Activated naive CD8-positive, alpha-beta T cell treated with anti-CD3 and anti-CD28 coated beads for 36 hours (primary cell): ENCODE measurements around the gene BCDIN3D. TPM values are rescaled to one million over a fixed set of nuclear protein-coding genes. Genes with fewer than 3 reads are reported as not detected.
"Not testable (repeated sequence)": the region's sequence is repeated elsewhere in the genome, so short reads cannot be mapped to it uniquely, and the experiment has no call there.

Experiments
- DNase-seq: peaks from one replicate; pipeline ENCODE4 v3.0.0; 2021
- H3K27ac Mint-ChIP-seq: one replicate; pipeline ENCODE4 v1.8.0; 2022; ENCODE audit warnings: mild to moderate bottlenecking, moderate library complexity, mixed read lengths
- H3K27me3 Mint-ChIP-seq: one replicate; pipeline ENCODE4 v1.8.0; 2022; ENCODE audit warnings: mild to moderate bottlenecking, mixed read lengths
- H3K36me3 Mint-ChIP-seq: one replicate; pipeline ENCODE4 v1.8.0; 2021; ENCODE audit warnings: mild to moderate bottlenecking, mixed read lengths
- H3K4me1 Mint-ChIP-seq: one replicate; pipeline ENCODE4 v1.8.0; 2021; ENCODE audit warnings: mixed read lengths
- H3K4me3 Mint-ChIP-seq: one replicate; pipeline ENCODE4 v1.8.0; 2022; ENCODE audit warnings: mild to moderate bottlenecking, moderate library complexity, mixed read lengths
- H3K9me3 Mint-ChIP-seq: one replicate; pipeline ENCODE4 v1.8.0; 2022; ENCODE audit warnings: mixed read lengths
- total RNA-seq, 2 experiments: library from RNA; stranded (reverse); gene quantifications; one replicate each; pipeline ENCODE4 v1.2.3, GENCODE V29; 2021

BCDIN3D gene
- total RNA-seq, 2 experiments from 2014 or later: 4.1 to 4.3 TPM

GRCh38 chr12:49881415-49882247 is 38.7 kb upstream of the BCDIN3D start:
- H3K36me3 Mint-ChIP-seq: no peaks in the 10 kb centered on the region
- DNase-seq: no peak
- H3K9me3 Mint-ChIP-seq: peaks cover 11% of the 10 kb centered on the region
- H3K27ac Mint-ChIP-seq: no peak overlapping the region
- H3K27me3 Mint-ChIP-seq: peaks cover 5% of the 10 kb centered on the region
- no peak overlapping the region for H3K4me3 Mint-ChIP-seq
- H3K4me1 Mint-ChIP-seq: no peaks in the 10 kb centered on the region

- no peaks in the 10 kb centered on the region for H3K4me1 Mint-ChIP-seq
- peaks cover 5% of the 10 kb centered on the region for H3K27me3 Mint-ChIP-seq
- H3K4me3 Mint-ChIP-seq: no peak overlapping the region
- no peak overlapping the region for H3K27ac Mint-ChIP-seq
- H3K9me3 Mint-ChIP-seq: peaks cover 11% of the 10 kb centered on the region
- no peaks in the 10 kb centered on the region for H3K36me3 Mint-ChIP-seq
- no peak for DNase-seq
These were observed 38.0 kb upstream of the BCDIN3D start for GRCh38 chr12:49880756-49881414.

- H3K9me3 Mint-ChIP-seq: peaks cover 11% of the 10 kb centered on the region
- not testable (repeated sequence) for H3K27me3 Mint-ChIP-seq, H3K4me3 Mint-ChIP-seq, H3K36me3 Mint-ChIP-seq, H3K4me1 Mint-ChIP-seq, DNase-seq, H3K27ac Mint-ChIP-seq
These were observed 36.2 kb upstream of the BCDIN3D start for GRCh38 chr12:49879065-49879464.

GRCh38 chr12:49878021-49878420 is 35.1 kb upstream of the BCDIN3D start:
- Mint-ChIP-seq H3K4me3 (no peak overlapping the region), H3K27me3 (no peaks in the 10 kb centered on the region), H3K27ac (no peak overlapping the region), H3K9me3 (peaks cover 11% of the 10 kb centered on the region), H3K4me1 (no peaks in the 10 kb centered on the region), H3K36me3 (no peaks in the 10 kb centered on the region)
- no peak for DNase-seq

- no peak for DNase-seq
- Mint-ChIP-seq H3K36me3 (no peaks in the 10 kb centered on the region), H3K9me3 (peaks cover 11% of the 10 kb centered on the region), H3K4me3 (no peak overlapping the region), H3K4me1 (no peaks in the 10 kb centered on the region), H3K27ac (no peak overlapping the region), H3K27me3 (no peaks in the 10 kb centered on the region)
These were observed 34.2 kb upstream of the BCDIN3D start for GRCh38 chr12:49877066-49877465.

- DNase-seq: no peak
- H3K9me3 Mint-ChIP-seq: peaks cover 11% of the 10 kb centered on the region
- H3K36me3 Mint-ChIP-seq: no peaks in the 10 kb centered on the region
- no peaks in the 10 kb centered on the region for H3K4me1 Mint-ChIP-seq
- H3K27me3 Mint-ChIP-seq: no peaks in the 10 kb centered on the region
- no peak overlapping the region for H3K4me3 Mint-ChIP-seq
- H3K27ac Mint-ChIP-seq: no peak overlapping the region
These were observed 33.2 kb upstream of the BCDIN3D start for GRCh38 chr12:49876070-49876469.

GRCh38 chr12:49875115-49875720 is 32.3 kb upstream of the BCDIN3D start:
- Mint-ChIP-seq H3K36me3 (no peaks in the 10 kb centered on the region), H3K27ac (no peak overlapping the region), H3K27me3 (no peaks in the 10 kb centered on the region), H3K9me3 (peaks cover 9% of the 10 kb centered on the region), H3K4me1 (no peaks in the 10 kb centered on the region), H3K4me3 (no peak overlapping the region)
- no peak for DNase-seq

- H3K36me3 Mint-ChIP-seq: no peaks in the 10 kb centered on the region
- peaks cover 2% of the 10 kb centered on the region for H3K9me3 Mint-ChIP-seq
- no peak for DNase-seq
- H3K27me3 Mint-ChIP-seq: no peaks in the 10 kb centered on the region
- no peak overlapping the region for H3K27ac Mint-ChIP-seq
- no peaks in the 10 kb centered on the region for H3K4me1 Mint-ChIP-seq
- no peak overlapping the region for H3K4me3 Mint-ChIP-seq
These were observed 31.4 kb upstream of the BCDIN3D start for GRCh38 chr12:49874142-49874897.

- Mint-ChIP-seq H3K4me3 (no peak overlapping the region), H3K9me3 (no peaks in the 10 kb centered on the region), H3K27me3 (no peaks in the 10 kb centered on the region), H3K27ac (no peak overlapping the region), H3K4me1 (no peaks in the 10 kb centered on the region), H3K36me3 (no peaks in the 10 kb centered on the region)
- no peak for DNase-seq
These were observed 30.5 kb upstream of the BCDIN3D start for GRCh38 chr12:49873361-49873934.

- DNase-seq: no peak
- Mint-ChIP-seq H3K27ac (no peak overlapping the region), H3K4me3 (no peak overlapping the region), H3K27me3 (no peaks in the 10 kb centered on the region), H3K9me3 (no peaks in the 10 kb centered on the region), H3K4me1 (no peaks in the 10 kb centered on the region), H3K36me3 (no peaks in the 10 kb centered on the region)
These were observed 29.9 kb upstream of the BCDIN3D start for GRCh38 chr12:49872781-49873181.

- Mint-ChIP-seq H3K4me1 (no peaks in the 10 kb centered on the region), H3K4me3 (no peak overlapping the region), H3K36me3 (no peaks in the 10 kb centered on the region), H3K9me3 (no peaks in the 10 kb centered on the region), H3K27me3 (no peaks in the 10 kb centered on the region), H3K27ac (no peak overlapping the region)
- DNase-seq: no peak
These were observed 29.5 kb upstream of the BCDIN3D start for GRCh38 chr12:49872381-49872780.

GRCh38 chr12:49871811-49872251 is 28.9 kb upstream of the BCDIN3D start:
- DNase-seq, H3K9me3 Mint-ChIP-seq, H3K36me3 Mint-ChIP-seq, H3K27ac Mint-ChIP-seq, H3K4me3 Mint-ChIP-seq, H3K4me1 Mint-ChIP-seq, H3K27me3 Mint-ChIP-seq: not testable (repeated sequence)

- Mint-ChIP-seq H3K27me3 (no peaks in the 10 kb centered on the region), H3K27ac (no peak overlapping the region), H3K36me3 (no peaks in the 10 kb centered on the region), H3K9me3 (no peaks in the 10 kb centered on the region), H3K4me1 (no peaks in the 10 kb centered on the region), H3K4me3 (no peak overlapping the region)
- no peak for DNase-seq
These were observed 28.3 kb upstream of the BCDIN3D start for GRCh38 chr12:49871263-49871561.

- Mint-ChIP-seq H3K4me1 (no peaks in the 10 kb centered on the region), H3K4me3 (no peak overlapping the region), H3K27me3 (no peaks in the 10 kb centered on the region), H3K27ac (no peak overlapping the region), H3K36me3 (no peaks in the 10 kb centered on the region), H3K9me3 (no peaks in the 10 kb centered on the region)
- no peak for DNase-seq
These were observed 27.8 kb upstream of the BCDIN3D start for GRCh38 chr12:49870501-49871262.
